ENCODE data around the gene GPR17.

DNA sequence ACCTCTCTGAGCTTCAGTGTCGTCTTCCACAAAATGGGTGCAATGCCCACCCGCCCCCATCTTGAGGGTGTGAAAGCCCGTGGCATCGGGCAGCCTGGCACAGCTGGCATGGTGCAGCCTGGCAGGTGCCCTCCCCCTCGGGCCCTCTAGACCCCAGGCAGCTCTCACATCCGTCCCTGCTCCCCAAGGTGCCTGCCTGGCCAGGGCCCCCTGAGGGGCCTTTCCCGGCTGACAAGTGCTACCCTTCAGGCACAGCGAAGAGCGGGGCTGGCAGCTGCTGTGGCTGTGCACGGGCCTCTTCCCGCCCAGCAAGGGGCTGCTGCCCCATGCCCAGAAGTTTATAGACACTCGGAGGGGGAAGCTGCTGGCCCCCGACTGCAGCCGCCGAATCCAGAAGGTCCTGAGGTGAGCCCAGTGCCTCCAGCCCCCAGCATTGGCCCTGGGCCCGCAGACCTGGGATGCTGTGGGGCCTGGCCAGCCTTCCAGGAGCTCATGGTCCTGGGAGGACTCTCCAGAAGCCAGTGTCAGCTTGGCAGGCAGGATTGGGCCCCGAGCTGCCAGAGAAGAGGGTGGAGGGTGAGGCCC, 13.9 kb upstream of the GPR17 start:
- TF ChIP-seq, protein P1, sequence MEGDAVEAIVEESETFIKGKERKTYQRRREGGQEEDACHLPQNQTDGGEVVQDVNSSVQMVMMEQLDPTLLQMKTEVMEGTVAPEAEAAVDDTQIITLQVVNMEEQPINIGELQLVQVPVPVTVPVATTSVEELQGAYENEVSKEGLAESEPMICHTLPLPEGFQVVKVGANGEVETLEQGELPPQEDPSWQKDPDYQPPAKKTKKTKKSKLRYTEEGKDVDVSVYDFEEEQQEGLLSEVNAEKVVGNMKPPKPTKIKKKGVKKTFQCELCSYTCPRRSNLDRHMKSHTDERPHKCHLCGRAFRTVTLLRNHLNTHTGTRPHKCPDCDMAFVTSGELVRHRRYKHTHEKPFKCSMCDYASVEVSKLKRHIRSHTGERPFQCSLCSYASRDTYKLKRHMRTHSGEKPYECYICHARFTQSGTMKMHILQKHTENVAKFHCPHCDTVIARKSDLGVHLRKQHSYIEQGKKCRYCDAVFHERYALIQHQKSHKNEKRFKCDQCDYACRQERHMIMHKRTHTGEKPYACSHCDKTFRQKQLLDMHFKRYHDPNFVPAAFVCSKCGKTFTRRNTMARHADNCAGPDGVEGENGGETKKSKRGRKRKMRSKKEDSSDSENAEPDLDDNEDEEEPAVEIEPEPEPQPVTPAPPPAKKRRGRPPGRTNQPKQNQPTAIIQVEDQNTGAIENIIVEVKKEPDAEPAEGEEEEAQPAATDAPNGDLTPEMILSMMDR (IDR thresholded peaks at IDR 0.05), result no peak
- no peak for TF ChIP-seq EZH2 (IDR thresholded peaks at IDR 0.05; ENCODE audit: borderline replicate concordance, insufficient read depth, low read depth, low read length, poor library complexity, severe bottlenecking)

Measured in B cell (primary cell).